GM12878 (cell line): ENCODE results near the gene C16orf96. TPM values are rescaled to one million over a fixed set of nuclear protein-coding genes. Genes with fewer than 3 reads are reported as not detected.

ENCODE experiments used
- ATAC-seq: fragments of 200-7000 bp; cut with Tn5 transposase; 3 replicates; pipeline ENCODE4 v1.9.1; 2020; ENCODE audit warnings: mild to moderate bottlenecking, moderate library complexity
- BruUV-seq: library from RNA; stranded (reverse); fragments of 400-500 nt; replicated peaks from 2 replicates; lab custom pipeline; 2021; lab: Mats Ljungman, UMichigan
- CTCF ChIA-PET: fragments of 300-600 bp; sonication (Branson Sonifier 250); formaldehyde crosslinking; extraction: SDS; loops from one replicate; lab custom pipeline; 2021; ENCODE audit warnings: inconsistent platforms; lab: Yijun Ruan, JAX
- POLR2A ChIA-PET: fragments of 350-600 bp; formaldehyde crosslinking; extraction: SDS; loops from one replicate; lab custom pipeline; 2021; ENCODE audit warnings: inconsistent platforms; lab: Charles Lee
- RAD21 ChIA-PET: fragments of 300-600 bp; sonication (Branson Sonifier 250); formaldehyde crosslinking; loops from one replicate; lab custom pipeline; 2023; ENCODE audit warnings: antibody characterized with exemption; ENCODE audit not compliant: unreplicated experiment; lab: Charles Lee
- SMC1A ChIA-PET: fragments of 300-600 bp; sonication (Branson Sonifier 250); formaldehyde crosslinking; loops from one replicate; lab custom pipeline; 2023; ENCODE audit not compliant: unreplicated experiment, uncharacterized antibody; lab: Charles Lee
- DNase-seq: peaks from one replicate; pipeline ENCODE4 v3.0.0-alpha.2; 2011; ENCODE audit warnings: low read depth, low spot score
- FAIRE-seq: peaks from 3 replicates; lab custom pipeline; 2011; peaks lifted over from hg19 to GRCh38; lab: Jason Lieb, UNC
- H2AFZ ChIP-seq: 2 replicates; pipeline ENCODE4 v1.6.0; 2011; ENCODE audit warnings: low read depth, low read length, control low read depth; ENCODE audit not compliant: control insufficient read depth
- H3K27ac ChIP-seq: 2 replicates; pipeline ENCODE4 v1.5.1; 2011; ENCODE audit warnings: control low read depth; ENCODE audit not compliant: control insufficient read depth, insufficient read depth
- H3K27me3 ChIP-seq, 2 experiments: replicated peaks in 1 of 2; 2 replicates each; pipeline versions ENCODE4 v1.6.0 to v1.6.1; 2011; ENCODE audit warnings: low read length in 1 of 2; ENCODE audit not compliant: control insufficient read depth in 2 of 2, insufficient read depth in 2 of 2
- H3K36me3 ChIP-seq, 2 experiments: 2 replicates each; pipeline ENCODE4 v1.5.1; 2011; ENCODE audit warnings: low read length in 1 of 2; ENCODE audit not compliant: control insufficient read depth in 2 of 2, insufficient read depth in 2 of 2
- H3K4me1 ChIP-seq: 2 replicates; pipeline ENCODE4 v1.6.1; 2011; ENCODE audit warnings: mild to moderate bottlenecking, low read length, moderate library complexity, mixed read lengths; ENCODE audit not compliant: control insufficient read depth, insufficient read depth
- H3K4me2 ChIP-seq: 2 replicates; pipeline ENCODE4 v1.6.0; 2011; ENCODE audit warnings: control low read depth; ENCODE audit not compliant: control insufficient read depth, insufficient read depth
- H3K4me3 ChIP-seq: fragments of 200-600 bp; sonication (generic); 2 replicates; pipeline ENCODE4 v1.5.1; 2016
- H3K79me2 ChIP-seq: 2 replicates; pipeline ENCODE4 v1.6.0; 2011; ENCODE audit warnings: low read length; ENCODE audit not compliant: control insufficient read depth, insufficient read depth
- H3K9ac ChIP-seq: 2 replicates; pipeline ENCODE4 v1.8.0; 2011; ENCODE audit warnings: low read length, control low read depth, mixed read lengths; ENCODE audit not compliant: control insufficient read depth, insufficient read depth
- H3K9me3 ChIP-seq: replicated peaks from 3 replicates; pipeline ENCODE4 v1.5.1; 2011; ENCODE audit warnings: mild to moderate bottlenecking, low read length; ENCODE audit not compliant: control insufficient read depth, insufficient read depth
- H4K20me1 ChIP-seq: 2 replicates; pipeline ENCODE4 v1.6.0; 2011; ENCODE audit not compliant: control insufficient read depth, insufficient read depth
- GABPA ChIP-seq: IDR thresholded peaks from 2 replicates; pipeline ENCODE4 v1.6.1; 2014; ENCODE audit warnings: antibody characterized with exemption, low read depth, mild to moderate bottlenecking, inconsistent platforms
- NFXL1 ChIP-seq: fragments of 450-650 bp; IDR thresholded peaks from 2 replicates; pipeline ENCODE4 v1.6.1; 2017; ENCODE audit warnings: antibody characterized with exemption, mild to moderate bottlenecking, borderline replicate concordance
- PAX8 ChIP-seq: fragments of 450-650 bp; IDR thresholded peaks from 2 replicates; pipeline ENCODE4 v1.6.1; 2017; ENCODE audit warnings: mild to moderate bottlenecking, moderate library complexity
- ZNF24 ChIP-seq: fragments of 450-650 bp; IDR thresholded peaks from 2 replicates; pipeline ENCODE4 v1.6.1; 2017; ENCODE audit warnings: antibody characterized with exemption, mild to moderate bottlenecking
- WGBS: methylation state at CpG from one replicate; pipeline ENCODE4 v1.1.6; 2016; ENCODE audit warnings: low lambda C conversion rate; ENCODE audit not compliant: insufficient replicate concordance, insufficient coverage; ENCODE audit errors: missing lambda C conversion rate; 5-methylcytosine and 5-hydroxymethylcytosine counted together
- in situ Hi-C: fragments of 300-500 bp; cut with MboI; formaldehyde crosslinking; loops from 9 replicates; pipeline ENCODE4 v1.14.3; 2018; ENCODE audit warnings: mixed read lengths
- intact Hi-C: fragments of 100-400 bp; cut with micrococcal nuclease; formaldehyde crosslinking; loops from one replicate; pipeline ENCODE4 v1.14.2; 2022; ENCODE audit not compliant: unreplicated experiment
- polyA plus RNA-seq, 11 experiments: library from polyadenylated mRNA; depleted of rRNA in 4 of 11; unstranded in 6 of 11; stranded (reverse) in 5 of 11; fragments of >200 nt; fragmentation: Nextera tagmentation in 4 of 11; fragmentation: Illumina TruSeq in 1 of 11; extraction: Ambion mirVana in 4 of 11; extraction: Trizol in 1 of 11; gene quantifications; 1 replicate in 1 of 11; 2 replicates in 10 of 11; pipeline versions ENCODE4 v1.2.1 to v1.2.3, GENCODE V29; 2011 to 2016; ENCODE audit warnings: inconsistent platforms in 2 of 11, missing spikeins in 2 of 11, low read depth in 1 of 11
- total RNA-seq, 4 experiments: library from RNA; depleted of rRNA in 3 of 4; stranded (reverse); fragments of >200 nt in 3 of 4; fragmentation: Illumina TruSeq in 1 of 4; extraction: Trizol in 1 of 4; gene quantifications; 2 replicates each; pipeline versions ENCODE4 v1.2.1 to v1.2.3, GENCODE V29; 2013 to 2021
- TF ChIP-seq, protein P1 (sequence below): fragments of 450-650 bp; IDR thresholded peaks from 2 replicates; pipeline ENCODE4 v1.6.1; 2017; ENCODE audit warnings: mild to moderate bottlenecking
- TF ChIP-seq, protein P2 (sequence below): IDR thresholded peaks from 2 replicates; pipeline ENCODE4 v1.6.1; 2011; ENCODE audit warnings: low read depth, mild to moderate bottlenecking, low read length, moderate library complexity, borderline replicate concordance; ENCODE audit errors: extremely low read depth
- TF ChIP-seq, protein P3 (sequence below): fragments of 450-650 bp; IDR thresholded peaks from 2 replicates; pipeline ENCODE4 v1.6.1; 2017; ENCODE audit warnings: low read depth, mild to moderate bottlenecking, moderate library complexity
- TF ChIP-seq, protein P4 (sequence below): fragments of 450-650 bp; IDR thresholded peaks from 2 replicates; pipeline ENCODE4 v1.6.1; 2017; ENCODE audit warnings: mild to moderate bottlenecking, low read depth, inconsistent platforms; ENCODE audit not compliant: poor library complexity, severe bottlenecking
- TF ChIP-seq, protein P5 (sequence below): fragments of 450-650 bp; formaldehyde crosslinking; IDR thresholded peaks from 2 replicates; pipeline ENCODE4 v1.5.0; 2022; ENCODE audit warnings: mild to moderate bottlenecking, missing genetic modification characterization

C16orf96 gene
- total and polyA plus RNA-seq, 10 of the 15 experiments (the other 5 are each of a cell fraction or from before 2014, with no cell fraction given), result 0.01 to 0.08 (median 0.01) TPM; not detected in 7

DNA sequence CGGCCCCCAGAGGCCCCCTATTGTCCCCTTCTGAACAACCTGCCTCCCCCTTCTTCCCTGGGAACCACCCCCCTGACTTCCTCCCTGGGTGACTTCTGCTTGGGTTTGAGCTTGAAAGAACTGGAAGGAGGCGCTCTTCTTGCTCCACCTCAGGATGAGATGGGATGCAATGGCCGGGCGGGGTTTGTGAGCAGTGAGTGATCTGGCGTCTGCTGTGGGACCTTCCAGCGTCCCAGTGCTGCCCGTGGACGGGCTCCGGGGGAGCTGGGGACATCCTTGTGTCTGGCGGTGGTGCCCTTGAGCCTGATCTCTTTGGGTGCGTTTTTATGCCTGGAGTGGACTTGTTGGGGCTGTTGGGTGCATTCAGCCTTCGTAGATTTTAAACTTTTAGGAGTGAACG, 80.1 kb downstream of the C16orf96 start:
- Histone ChIP-seq H3K27me3 (no peaks in the 10 kb centered on the region), H3K9ac (no peak overlapping the region), H3K9me3 (peaks cover 1% of the 10 kb centered on the region; the same call in 1 of the 3 replicates), H3K4me3 (no peak overlapping the region), H3K4me1 (peaks cover 5% of the 10 kb centered on the region; the same call in 1 of the 2 replicates), H4K20me1 (peaks cover 9% of the 10 kb centered on the region; the same call in 1 of the 2 replicates), H3K36me3 (peaks cover 6 to 10% of the 10 kb centered on the region in 2 experiments), H3K79me2 (peaks cover 29% of the 10 kb centered on the region), H3K27ac (no peak overlapping the region), H2AFZ (no peak overlapping the region), H3K4me2 (no peak overlapping the region)
- SMC1A ChIA-PET, result no interaction called here
- POLR2A ChIA-PET, result no interaction called here
- ATAC-seq (no peak), FAIRE-seq (no peak), DNase-seq (no peak)
- RAD21 ChIA-PET, result no interaction called here
- in situ Hi-C loops, result no loop called here
- TF ChIP-seq, protein P1, sequence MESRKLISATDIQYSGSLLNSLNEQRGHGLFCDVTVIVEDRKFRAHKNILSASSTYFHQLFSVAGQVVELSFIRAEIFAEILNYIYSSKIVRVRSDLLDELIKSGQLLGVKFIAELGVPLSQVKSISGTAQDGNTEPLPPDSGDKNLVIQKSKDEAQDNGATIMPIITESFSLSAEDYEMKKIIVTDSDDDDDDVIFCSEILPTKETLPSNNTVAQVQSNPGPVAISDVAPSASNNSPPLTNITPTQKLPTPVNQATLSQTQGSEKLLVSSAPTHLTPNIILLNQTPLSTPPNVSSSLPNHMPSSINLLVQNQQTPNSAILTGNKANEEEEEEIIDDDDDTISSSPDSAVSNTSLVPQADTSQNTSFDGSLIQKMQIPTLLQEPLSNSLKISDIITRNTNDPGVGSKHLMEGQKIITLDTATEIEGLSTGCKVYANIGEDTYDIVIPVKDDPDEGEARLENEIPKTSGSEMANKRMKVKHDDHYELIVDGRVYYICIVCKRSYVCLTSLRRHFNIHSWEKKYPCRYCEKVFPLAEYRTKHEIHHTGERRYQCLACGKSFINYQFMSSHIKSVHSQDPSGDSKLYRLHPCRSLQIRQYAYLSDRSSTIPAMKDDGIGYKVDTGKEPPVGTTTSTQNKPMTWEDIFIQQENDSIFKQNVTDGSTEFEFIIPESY, result no peak
- TF ChIP-seq, protein P2, sequence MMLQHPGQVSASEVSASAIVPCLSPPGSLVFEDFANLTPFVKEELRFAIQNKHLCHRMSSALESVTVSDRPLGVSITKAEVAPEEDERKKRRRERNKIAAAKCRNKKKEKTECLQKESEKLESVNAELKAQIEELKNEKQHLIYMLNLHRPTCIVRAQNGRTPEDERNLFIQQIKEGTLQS, result no peak
- TF ChIP-seq, protein P3, sequence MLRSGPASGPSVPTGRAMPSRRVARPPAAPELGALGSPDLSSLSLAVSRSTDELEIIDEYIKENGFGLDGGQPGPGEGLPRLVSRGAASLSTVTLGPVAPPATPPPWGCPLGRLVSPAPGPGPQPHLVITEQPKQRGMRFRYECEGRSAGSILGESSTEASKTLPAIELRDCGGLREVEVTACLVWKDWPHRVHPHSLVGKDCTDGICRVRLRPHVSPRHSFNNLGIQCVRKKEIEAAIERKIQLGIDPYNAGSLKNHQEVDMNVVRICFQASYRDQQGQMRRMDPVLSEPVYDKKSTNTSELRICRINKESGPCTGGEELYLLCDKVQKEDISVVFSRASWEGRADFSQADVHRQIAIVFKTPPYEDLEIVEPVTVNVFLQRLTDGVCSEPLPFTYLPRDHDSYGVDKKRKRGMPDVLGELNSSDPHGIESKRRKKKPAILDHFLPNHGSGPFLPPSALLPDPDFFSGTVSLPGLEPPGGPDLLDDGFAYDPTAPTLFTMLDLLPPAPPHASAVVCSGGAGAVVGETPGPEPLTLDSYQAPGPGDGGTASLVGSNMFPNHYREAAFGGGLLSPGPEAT, result no peak
- no peak for TF ChIP-seq GABPA
- no peak for TF ChIP-seq ZNF24
- TF ChIP-seq, protein P4, sequence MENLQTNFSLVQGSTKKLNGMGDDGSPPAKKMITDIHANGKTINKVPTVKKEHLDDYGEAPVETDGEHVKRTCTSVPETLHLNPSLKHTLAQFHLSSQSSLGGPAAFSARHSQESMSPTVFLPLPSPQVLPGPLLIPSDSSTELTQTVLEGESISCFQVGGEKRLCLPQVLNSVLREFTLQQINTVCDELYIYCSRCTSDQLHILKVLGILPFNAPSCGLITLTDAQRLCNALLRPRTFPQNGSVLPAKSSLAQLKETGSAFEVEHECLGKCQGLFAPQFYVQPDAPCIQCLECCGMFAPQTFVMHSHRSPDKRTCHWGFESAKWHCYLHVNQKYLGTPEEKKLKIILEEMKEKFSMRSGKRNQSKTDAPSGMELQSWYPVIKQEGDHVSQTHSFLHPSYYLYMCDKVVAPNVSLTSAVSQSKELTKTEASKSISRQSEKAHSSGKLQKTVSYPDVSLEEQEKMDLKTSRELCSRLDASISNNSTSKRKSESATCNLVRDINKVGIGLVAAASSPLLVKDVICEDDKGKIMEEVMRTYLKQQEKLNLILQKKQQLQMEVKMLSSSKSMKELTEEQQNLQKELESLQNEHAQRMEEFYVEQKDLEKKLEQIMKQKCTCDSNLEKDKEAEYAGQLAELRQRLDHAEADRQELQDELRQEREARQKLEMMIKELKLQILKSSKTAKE, result no peak
- no peak for TF ChIP-seq PAX8
- TF ChIP-seq NFXL1, result no peak
- TF ChIP-seq, protein P5, sequence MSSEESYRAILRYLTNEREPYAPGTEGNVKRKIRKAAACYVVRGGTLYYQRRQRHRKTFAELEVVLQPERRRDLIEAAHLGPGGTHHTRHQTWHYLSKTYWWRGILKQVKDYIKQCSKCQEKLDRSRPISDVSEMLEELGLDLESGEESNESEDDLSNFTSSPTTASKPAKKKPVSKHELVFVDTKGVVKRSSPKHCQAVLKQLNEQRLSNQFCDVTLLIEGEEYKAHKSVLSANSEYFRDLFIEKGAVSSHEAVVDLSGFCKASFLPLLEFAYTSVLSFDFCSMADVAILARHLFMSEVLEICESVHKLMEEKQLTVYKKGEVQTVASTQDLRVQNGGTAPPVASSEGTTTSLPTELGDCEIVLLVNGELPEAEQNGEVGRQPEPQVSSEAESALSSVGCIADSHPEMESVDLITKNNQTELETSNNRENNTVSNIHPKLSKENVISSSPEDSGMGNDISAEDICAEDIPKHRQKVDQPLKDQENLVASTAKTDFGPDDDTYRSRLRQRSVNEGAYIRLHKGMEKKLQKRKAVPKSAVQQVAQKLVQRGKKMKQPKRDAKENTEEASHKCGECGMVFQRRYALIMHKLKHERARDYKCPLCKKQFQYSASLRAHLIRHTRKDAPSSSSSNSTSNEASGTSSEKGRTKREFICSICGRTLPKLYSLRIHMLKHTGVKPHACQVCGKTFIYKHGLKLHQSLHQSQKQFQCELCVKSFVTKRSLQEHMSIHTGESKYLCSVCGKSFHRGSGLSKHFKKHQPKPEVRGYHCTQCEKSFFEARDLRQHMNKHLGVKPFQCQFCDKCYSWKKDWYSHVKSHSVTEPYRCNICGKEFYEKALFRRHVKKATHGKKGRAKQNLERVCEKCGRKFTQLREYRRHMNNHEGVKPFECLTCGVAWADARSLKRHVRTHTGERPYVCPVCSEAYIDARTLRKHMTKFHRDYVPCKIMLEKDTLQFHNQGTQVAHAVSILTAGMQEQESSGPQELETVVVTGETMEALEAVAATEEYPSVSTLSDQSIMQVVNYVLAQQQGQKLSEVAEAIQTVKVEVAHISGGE (CRISPR knock-in tag), result no peak
- 99% methylated on average over 13 of the region's 13 CpGs for WGBS
- intact Hi-C loops, result loop anchor here (1.0 kb wide), 1 partner anchor 14 kb away; no protein-coding TSS in a partner anchor
- no TSS peak for BruUV-seq
- CTCF ChIA-PET, result interaction anchor here (1.8 kb wide), 1 partner anchor 12 kb away, joined by 8 read pairs; the partner anchor contains the start of gene MGRN1
